ENCODE data around the gene CHST8.

DNA sequence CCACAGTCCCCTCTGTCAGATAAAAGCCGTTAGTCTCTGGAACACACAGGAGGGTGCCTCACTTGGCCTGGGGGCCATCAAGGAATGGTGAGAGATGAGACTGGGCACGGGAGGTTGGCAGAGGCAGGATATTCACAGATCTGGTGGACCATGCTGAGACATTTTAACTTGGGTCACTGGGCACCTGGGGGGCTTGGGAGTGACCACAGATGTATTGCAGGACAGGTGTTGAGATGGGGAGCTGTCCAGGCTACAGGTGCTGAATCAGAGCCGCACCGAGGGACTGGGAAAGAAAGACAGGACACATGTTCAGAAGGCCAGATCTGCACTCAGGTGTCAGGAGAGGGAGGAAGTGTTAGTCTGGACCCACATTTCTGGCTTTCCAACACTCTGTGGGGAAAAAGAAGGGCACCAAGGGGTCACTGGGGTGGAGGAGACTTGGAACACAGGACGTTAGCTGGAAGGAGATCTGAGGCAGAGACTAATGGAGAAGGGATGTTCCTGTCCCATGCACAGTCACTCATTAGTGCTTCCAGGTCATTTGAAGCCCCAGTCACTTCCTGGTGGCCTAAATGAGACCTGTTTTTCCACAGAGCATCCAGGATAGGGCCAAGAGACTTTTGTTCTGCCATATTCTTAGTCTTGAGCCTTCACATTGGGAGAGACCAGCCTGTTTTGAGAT is 56.1 kb downstream of the CHST8 start:
- TF ChIP-seq FOXA1 (IDR thresholded peaks at IDR 0.05) (no peak), HDGF (IDR thresholded peaks at IDR 0.05; ENCODE audit: borderline replicate concordance) (no peak), NFRKB (IDR thresholded peaks at IDR 0.05) (no peak), SP1 (IDR thresholded peaks at IDR 0.05) (no peak), ARNT (IDR thresholded peaks at IDR 0.05) (no peak), ZNF384 (IDR thresholded peaks at IDR 0.05) (no peak), SUZ12 (IDR thresholded peaks at IDR 0.05) (no peak), FOXK2 (IDR thresholded peaks at IDR 0.05) (no peak), CTBP1 (IDR thresholded peaks at IDR 0.05; ENCODE audit: borderline replicate concordance) (no peak), FOXM1 (IDR thresholded peaks at IDR 0.05; ENCODE audit: borderline replicate concordance) (no peak), L3MBTL2 (conservative IDR thresholded peaks at IDR 0.05) (no peak), TARDBP (IDR thresholded peaks at IDR 0.05) (no peak), BHLHE40 (IDR thresholded peaks at IDR 0.05; ENCODE audit: borderline replicate concordance) (no peak)
